ENCODE data around the gene LRRC66. TPM values are rescaled to one million over a fixed set of nuclear protein-coding genes. Genes with fewer than 3 reads are reported as not detected.
A peak's percentile ranks its signal among the peaks of the same experiment; 100 is the strongest.

LRRC66 gene
- polyA plus RNA-seq (2013, experiment 1 of 2): 0.44 TPM
- 0.30 TPM for polyA plus RNA-seq (2013, experiment 2 of 2)

DNA sequence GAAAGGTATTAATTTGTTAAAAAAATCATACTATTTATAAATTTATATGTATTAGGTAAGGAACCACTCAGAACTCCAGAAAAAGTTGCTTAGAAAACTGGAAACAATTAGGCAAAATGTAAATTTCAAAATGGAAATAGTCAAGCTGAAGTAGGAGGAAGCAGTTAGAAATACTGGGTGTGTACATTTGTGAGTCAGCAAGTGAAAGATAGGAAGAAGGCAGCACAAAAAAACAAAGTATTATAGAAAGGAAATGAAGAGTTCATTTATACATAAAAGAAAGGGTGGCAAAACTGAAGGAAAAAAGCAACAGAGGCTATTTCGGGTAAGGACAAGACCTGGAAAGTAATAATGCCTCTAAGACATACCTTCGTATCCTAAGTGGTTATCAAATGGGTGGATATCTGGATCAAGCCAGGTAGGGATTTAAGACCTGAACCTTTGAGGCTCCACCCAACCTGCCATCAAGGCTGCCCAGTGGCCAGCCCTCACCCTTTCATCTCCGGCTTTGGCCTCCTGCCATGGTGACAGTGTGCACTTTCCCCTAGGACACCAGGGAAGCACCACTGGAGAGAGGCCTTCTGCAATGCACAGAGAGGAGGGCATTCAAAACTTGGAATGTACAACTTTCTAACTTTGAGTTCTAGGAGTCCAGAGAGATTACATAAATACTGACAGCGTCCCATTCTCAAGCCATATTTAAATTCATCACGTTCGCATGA, at the start of gene LRRC66:
Gene LRRC66, minus strand, starts transcription at position 428 of the 722 bp plus-strand sequence. CDS start 2,750 bp downstream, outside the sequence.
- H3K27ac ChIP-seq (ENCODE audit: low read depth, low read length, severe bottlenecking): no peak within 1 kb of the TSS
- WGBS, 2 experiments (ENCODE audit: insufficient coverage in 2 of 2): 95 to 100% methylated on average over 3 to 4 of the region's 6 CpGs
- no peaks in the 10 kb centered on the region for H3K9me3 ChIP-seq (ENCODE audit: control insufficient read depth, low read length)
- no peaks in the 10 kb centered on the region for H3K4me1 ChIP-seq (ENCODE audit: control insufficient read depth, insufficient read depth, low read length, poor library complexity, severe bottlenecking)
- peaks cover 33% of the 10 kb centered on the region for H3K36me3 ChIP-seq (ENCODE audit: control insufficient read depth, insufficient read depth, low read length)
- H3K4me3 ChIP-seq (ENCODE audit: extremely low read depth, insufficient read depth, low read length, poor library complexity, severe bottlenecking): no peak within 1 kb of the TSS

DNA sequence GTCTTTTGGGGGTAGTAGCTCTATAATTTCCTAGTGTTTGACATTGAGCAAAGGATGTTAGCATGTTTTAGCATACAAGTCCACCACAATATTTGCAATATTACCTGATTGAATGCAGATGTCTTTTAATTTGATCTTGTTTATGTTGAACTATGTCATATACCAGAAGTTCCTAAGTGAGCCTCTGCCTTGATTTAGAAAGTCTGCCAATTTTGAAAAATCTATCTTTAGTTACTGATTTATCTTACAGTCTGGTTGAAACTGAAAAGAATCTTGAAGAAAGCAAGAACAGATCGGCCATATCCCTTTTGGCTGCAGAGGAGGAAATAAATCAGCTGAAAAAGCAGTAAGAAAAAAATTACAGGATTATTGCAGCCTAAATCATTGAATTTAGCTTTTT, 49.4 kb upstream of the LRRC66 start:
- WGBS, 2 experiments (ENCODE audit: insufficient coverage in 2 of 2): 100% methylated on average over 1 of the region's 1 CpG; no CpG with 5 or more reads in 1 of the 2 experiments
- Histone ChIP-seq H3K4me3 (ENCODE audit: extremely low read depth, insufficient read depth, low read length, poor library complexity, severe bottlenecking) (no peak overlapping the region), H3K27ac (ENCODE audit: low read depth, low read length, severe bottlenecking) (no peak overlapping the region), H3K4me1 (ENCODE audit: control insufficient read depth, insufficient read depth, low read length, poor library complexity, severe bottlenecking) (no peaks in the 10 kb centered on the region), H3K9me3 (ENCODE audit: control insufficient read depth, low read length) (no peaks in the 10 kb centered on the region), H3K36me3 (ENCODE audit: control insufficient read depth, insufficient read depth, low read length) (no peaks in the 10 kb centered on the region)

DNA sequence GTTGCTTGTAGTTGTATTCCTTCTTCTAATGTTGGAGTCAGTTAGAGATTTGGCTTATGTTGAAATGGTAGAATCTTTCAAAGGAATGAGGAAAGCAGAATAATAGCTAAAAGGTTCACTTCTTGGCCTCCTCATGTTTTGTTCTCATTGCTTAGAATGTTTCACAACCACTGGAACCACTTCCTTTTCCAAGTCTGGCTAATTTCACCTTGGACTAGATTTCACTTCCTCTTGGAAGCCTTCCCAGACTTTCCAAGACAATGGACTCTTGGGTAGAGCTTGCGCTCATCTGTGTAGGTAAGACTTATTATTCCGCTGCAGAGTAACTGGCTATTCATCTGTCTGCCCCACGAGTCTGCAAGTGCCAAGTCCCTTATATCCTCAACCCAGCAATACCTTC, 39.2 kb upstream of the LRRC66 start:
- H3K36me3 ChIP-seq (ENCODE audit: control insufficient read depth, insufficient read depth, low read length): no peaks in the 10 kb centered on the region
- H3K27ac ChIP-seq (ENCODE audit: low read depth, low read length, severe bottlenecking): no peak overlapping the region
- no peaks in the 10 kb centered on the region for H3K9me3 ChIP-seq (ENCODE audit: control insufficient read depth, low read length)
- H3K4me3 ChIP-seq (ENCODE audit: extremely low read depth, insufficient read depth, low read length, poor library complexity, severe bottlenecking): no peak overlapping the region
- no peaks in the 10 kb centered on the region for H3K4me1 ChIP-seq (ENCODE audit: control insufficient read depth, insufficient read depth, low read length, poor library complexity, severe bottlenecking)
- WGBS, 2 experiments (ENCODE audit: insufficient coverage in 2 of 2): 100% methylated on average over 2 of the region's 3 CpGs; no CpG with 5 or more reads in 1 of the 2 experiments

DNA sequence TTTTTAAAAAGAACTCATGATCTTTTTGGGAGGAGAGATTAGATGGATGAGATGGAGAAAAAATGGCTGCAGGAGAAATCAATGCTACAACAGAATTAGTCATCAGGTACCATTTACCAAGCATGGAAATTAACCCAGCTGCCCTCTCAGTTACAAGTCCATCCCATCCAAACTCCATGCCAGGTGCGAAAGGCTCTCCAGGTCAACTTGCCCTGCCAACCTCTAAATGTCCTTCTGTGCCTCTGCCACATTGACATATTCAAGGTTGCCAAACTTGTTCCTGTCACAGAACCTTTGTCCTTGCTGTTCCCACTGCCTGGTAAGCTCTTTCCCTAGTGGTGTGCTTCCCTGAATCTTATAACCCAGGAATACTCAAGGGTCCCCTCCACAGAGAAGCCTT, 38.1 kb upstream of the LRRC66 start:
- Histone ChIP-seq H3K4me3 (ENCODE audit: extremely low read depth, insufficient read depth, low read length, poor library complexity, severe bottlenecking) (no peak overlapping the region), H3K27ac (ENCODE audit: low read depth, low read length, severe bottlenecking) (no peak overlapping the region), H3K4me1 (ENCODE audit: control insufficient read depth, insufficient read depth, low read length, poor library complexity, severe bottlenecking) (no peaks in the 10 kb centered on the region), H3K9me3 (ENCODE audit: control insufficient read depth, low read length) (no peaks in the 10 kb centered on the region), H3K36me3 (ENCODE audit: control insufficient read depth, insufficient read depth, low read length) (no peaks in the 10 kb centered on the region)
- 100% methylated on average over 1 of the region's 1 CpG for WGBS, 2 experiments (ENCODE audit: insufficient coverage in 2 of 2)

DNA sequence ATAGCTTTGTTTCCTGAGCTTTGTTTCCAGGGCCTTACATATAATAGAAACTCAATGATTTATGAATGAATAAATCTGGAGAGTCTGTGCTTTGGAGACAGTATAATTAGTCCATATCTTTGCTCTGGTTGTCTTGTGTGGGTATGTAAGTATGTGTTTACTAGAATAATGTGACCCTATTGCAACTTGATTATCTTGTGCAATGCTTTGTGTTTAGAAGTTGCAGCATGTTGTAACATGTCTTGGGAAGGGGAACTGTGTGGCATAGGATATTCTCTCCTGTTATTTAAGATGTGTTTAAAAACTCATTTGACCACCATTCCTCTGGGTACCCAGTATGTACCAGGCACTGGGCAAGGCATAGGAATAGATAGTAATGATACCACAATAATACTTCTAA, 37.0 kb upstream of the LRRC66 start:
- H3K4me1 ChIP-seq (ENCODE audit: control insufficient read depth, insufficient read depth, low read length, poor library complexity, severe bottlenecking): peaks cover 8% of the 10 kb centered on the region
- H3K36me3 ChIP-seq (ENCODE audit: control insufficient read depth, insufficient read depth, low read length): no peaks in the 10 kb centered on the region
- H3K27ac ChIP-seq (ENCODE audit: low read depth, low read length, severe bottlenecking): no peak overlapping the region
- H3K4me3 ChIP-seq (ENCODE audit: extremely low read depth, insufficient read depth, low read length, poor library complexity, severe bottlenecking): no peak overlapping the region
- no peaks in the 10 kb centered on the region for H3K9me3 ChIP-seq (ENCODE audit: control insufficient read depth, low read length)

GRCh38 chr4:52054254-52054653, 34.1 kb upstream of the LRRC66 start:
- no peak overlapping the region for H3K27ac ChIP-seq (ENCODE audit: low read depth, low read length, severe bottlenecking)
- H3K4me1 ChIP-seq (ENCODE audit: control insufficient read depth, insufficient read depth, low read length, poor library complexity, severe bottlenecking): peaks cover 9% of the 10 kb centered on the region
- H3K4me3 ChIP-seq (ENCODE audit: extremely low read depth, insufficient read depth, low read length, poor library complexity, severe bottlenecking): no peak overlapping the region
- H3K36me3 ChIP-seq (ENCODE audit: control insufficient read depth, insufficient read depth, low read length): no peaks in the 10 kb centered on the region
- WGBS, 2 experiments (ENCODE audit: insufficient coverage in 2 of 2): 88 to 100% methylated on average over 1 to 3 of the region's 3 CpGs
- no peaks in the 10 kb centered on the region for H3K9me3 ChIP-seq (ENCODE audit: control insufficient read depth, low read length)

GRCh38 chr4:52052475-52052780, 32.3 kb upstream of the LRRC66 start:
- H3K4me3 ChIP-seq (ENCODE audit: extremely low read depth, insufficient read depth, low read length, poor library complexity, severe bottlenecking): peak overlapping the region; percentile 66
- no peaks in the 10 kb centered on the region for H3K36me3 ChIP-seq (ENCODE audit: control insufficient read depth, insufficient read depth, low read length)
- H3K9me3 ChIP-seq (ENCODE audit: control insufficient read depth, low read length): no peaks in the 10 kb centered on the region
- no peak overlapping the region for H3K27ac ChIP-seq (ENCODE audit: low read depth, low read length, severe bottlenecking)
- H3K4me1 ChIP-seq (ENCODE audit: control insufficient read depth, insufficient read depth, low read length, poor library complexity, severe bottlenecking): peaks cover 9% of the 10 kb centered on the region
- WGBS, 2 experiments (ENCODE audit: insufficient coverage in 2 of 2): 51 to 80% methylated on average over 1 to 5 of the region's 7 CpGs

DNA sequence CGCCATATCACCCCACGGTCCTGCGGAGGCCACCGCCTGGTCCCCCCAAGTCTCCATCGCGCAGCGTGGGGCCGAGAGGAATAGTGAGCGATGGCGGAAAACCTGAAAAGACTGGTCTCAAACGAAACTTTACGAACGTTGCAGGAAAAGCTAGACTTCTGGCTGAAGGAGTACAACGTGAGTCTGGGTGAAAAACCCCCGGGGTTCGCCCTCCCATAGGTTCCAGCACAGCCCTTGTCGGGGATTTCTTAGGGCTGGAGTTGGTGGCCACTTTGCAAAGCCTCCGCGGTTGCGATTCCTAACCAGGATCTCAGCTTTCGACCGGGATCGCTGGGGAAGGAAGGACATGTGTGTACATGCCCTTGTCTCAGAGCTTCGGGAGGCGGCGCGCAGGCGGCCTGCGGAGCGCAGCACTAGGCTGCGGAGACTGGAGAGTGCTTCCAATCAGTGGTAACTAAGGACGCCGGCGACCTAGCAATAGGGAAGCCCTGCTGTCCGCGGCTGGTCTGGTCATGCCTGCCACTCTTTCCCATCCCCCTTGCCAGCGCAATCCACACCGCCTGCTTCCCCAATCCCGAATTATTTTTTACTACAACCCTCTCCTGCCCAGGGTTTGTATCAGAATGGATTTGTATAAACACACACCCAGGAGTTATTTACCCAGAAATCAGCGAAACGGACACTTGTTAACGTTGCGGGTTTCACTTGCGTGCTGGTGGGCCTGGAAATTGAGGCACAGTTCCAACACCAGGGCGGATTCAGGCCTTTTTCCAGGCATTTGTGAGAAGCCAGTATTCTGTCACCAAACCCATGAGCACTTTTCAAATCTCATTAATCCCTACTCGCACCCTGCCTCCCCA, 31.7 kb upstream of the LRRC66 start:
- peak overlapping the region; percentile 66 for H3K4me3 ChIP-seq (ENCODE audit: extremely low read depth, insufficient read depth, low read length, poor library complexity, severe bottlenecking)
- no peaks in the 10 kb centered on the region for H3K36me3 ChIP-seq (ENCODE audit: control insufficient read depth, insufficient read depth, low read length)
- H3K9me3 ChIP-seq (ENCODE audit: control insufficient read depth, low read length): no peaks in the 10 kb centered on the region
- peak overlapping the region; percentile 79 for H3K27ac ChIP-seq (ENCODE audit: low read depth, low read length, severe bottlenecking)
- 6 to 9% methylated on average over 37 of the region's 46 CpGs for WGBS, 2 experiments (ENCODE audit: insufficient coverage in 2 of 2)
- peaks cover 9% of the 10 kb centered on the region for H3K4me1 ChIP-seq (ENCODE audit: control insufficient read depth, insufficient read depth, low read length, poor library complexity, severe bottlenecking)

DNA sequence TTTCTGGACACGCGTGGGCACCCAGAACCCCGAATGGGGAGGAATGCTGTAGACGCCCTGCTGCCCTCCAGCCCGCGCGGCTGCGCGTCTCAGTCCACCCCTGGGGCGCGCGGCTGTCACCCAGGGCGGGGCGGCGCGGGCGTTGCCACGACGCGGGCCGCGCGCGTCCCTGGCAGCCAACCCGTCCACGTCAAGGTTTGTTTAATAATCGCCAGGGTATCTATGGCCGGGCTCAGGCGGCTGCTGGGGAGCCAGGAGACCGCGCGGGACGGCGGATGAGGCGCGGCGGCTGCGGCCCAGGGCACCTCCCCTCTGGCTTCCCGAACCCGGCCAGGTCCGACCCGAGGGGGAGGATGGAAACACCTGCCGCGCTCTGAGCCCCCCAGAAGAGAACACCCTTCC, 31.1 kb upstream of the LRRC66 start, which contains the start of gene SPATA18:
Gene SPATA18, plus strand, starts transcription at position 92 of the 402 bp plus-strand sequence. CDS start 401 bp downstream, outside the sequence.
- 0% methylated on average over 31 to 35 of the region's 44 CpGs for WGBS, 2 experiments (ENCODE audit: insufficient coverage in 2 of 2)
- H3K9me3 ChIP-seq (ENCODE audit: control insufficient read depth, low read length): no peaks in the 10 kb centered on the region
- peak within 1 kb of the TSS; percentile 79 for H3K27ac ChIP-seq (ENCODE audit: low read depth, low read length, severe bottlenecking)
- H3K4me1 ChIP-seq (ENCODE audit: control insufficient read depth, insufficient read depth, low read length, poor library complexity, severe bottlenecking): peaks cover 9% of the 10 kb centered on the region
- no peaks in the 10 kb centered on the region for H3K36me3 ChIP-seq (ENCODE audit: control insufficient read depth, insufficient read depth, low read length)
- peak within 1 kb of the TSS; percentile 66 for H3K4me3 ChIP-seq (ENCODE audit: extremely low read depth, insufficient read depth, low read length, poor library complexity, severe bottlenecking)

GRCh38 chr4:52049266-52049665, 29.1 kb upstream of the LRRC66 start:
- WGBS, 2 experiments (ENCODE audit: insufficient coverage in 2 of 2): 77 to 94% methylated on average over 3 to 4 of the region's 5 CpGs

More at GRCh38 chr4:52049266-52049665, 29.1 kb upstream of the LRRC66 start:
- no peak overlapping the region for H3K4me3 ChIP-seq (ENCODE audit: extremely low read depth, insufficient read depth, low read length, poor library complexity, severe bottlenecking)
- H3K27ac ChIP-seq (ENCODE audit: low read depth, low read length, severe bottlenecking): no peak overlapping the region
- H3K36me3 ChIP-seq (ENCODE audit: control insufficient read depth, insufficient read depth, low read length): no peaks in the 10 kb centered on the region
- H3K4me1 ChIP-seq (ENCODE audit: control insufficient read depth, insufficient read depth, low read length, poor library complexity, severe bottlenecking): peaks cover 9% of the 10 kb centered on the region
- no peaks in the 10 kb centered on the region for H3K9me3 ChIP-seq (ENCODE audit: control insufficient read depth, low read length)

Measured in mesodermal cell (in vitro differentiated cells).